Osteoblast (primary cell): ENCODE results near the gene AP5Z1. TPM values are rescaled to one million over a fixed set of nuclear protein-coding genes. Genes with fewer than 3 reads are reported as not detected.

Experiments
- DNase-seq: peaks from one replicate; pipeline ENCODE4 v3.0.0; 2011; ENCODE audit warnings: low spot score, mixed read lengths; ENCODE audit not compliant: insufficient read length; ENCODE audit errors: missing footprints
- H2AFZ ChIP-seq: 2 replicates; pipeline ENCODE4 v1.6.0; 2011; ENCODE audit warnings: mild to moderate bottlenecking, low read length
- H3K27ac ChIP-seq: 2 replicates; pipeline ENCODE4 v1.5.1; 2011; ENCODE audit warnings: mild to moderate bottlenecking, low read depth, low read length, moderate library complexity
- H3K27me3 ChIP-seq: 2 replicates; pipeline ENCODE4 v1.6.0; 2012; ENCODE audit warnings: mild to moderate bottlenecking, control low read depth, inconsistent platforms, low read length, moderate library complexity; ENCODE audit not compliant: insufficient read depth
- H3K36me3 ChIP-seq: 2 replicates; pipeline ENCODE4 v1.5.1; 2011; ENCODE audit warnings: mild to moderate bottlenecking, low read length, control low read depth, moderate library complexity; ENCODE audit not compliant: insufficient read depth
- H3K4me1 ChIP-seq: 2 replicates; pipeline ENCODE4 v1.5.1; 2011; ENCODE audit warnings: mild to moderate bottlenecking, low read length, control low read depth, moderate library complexity; ENCODE audit not compliant: insufficient read depth
- H3K4me2 ChIP-seq: 2 replicates; pipeline ENCODE4 v1.6.0; 2011; ENCODE audit warnings: mild to moderate bottlenecking, low read length; ENCODE audit not compliant: insufficient read depth
- H3K4me3 ChIP-seq: fragments of 200-600 bp; sonication (generic); 3 replicates; pipeline ENCODE4 v1.5.1; 2012; ENCODE audit warnings: mild to moderate bottlenecking, low read length, inconsistent platforms; ENCODE audit not compliant: insufficient read depth
- H3K79me2 ChIP-seq: 2 replicates; pipeline ENCODE4 v1.6.0; 2012; ENCODE audit warnings: mild to moderate bottlenecking, low read length, control low read depth, inconsistent platforms; ENCODE audit not compliant: insufficient read depth
- H3K9me3 ChIP-seq: 2 replicates; pipeline ENCODE4 v1.5.1; 2011; ENCODE audit warnings: low read depth, low read length, control low read depth
- H4K20me1 ChIP-seq: 2 replicates; pipeline ENCODE4 v1.6.0; 2012; ENCODE audit warnings: mild to moderate bottlenecking, low read length, control low read depth; ENCODE audit not compliant: insufficient read depth
- CTCF ChIP-seq: IDR thresholded peaks from 2 replicates; pipeline ENCODE4 v1.5.1; 2011; ENCODE audit warnings: mild to moderate bottlenecking, low read depth, low read length, moderate library complexity; ENCODE audit errors: extremely low read depth
- small RNA-seq: library from RNA; depleted of rRNA; stranded (forward); fragments of <200 nt; gene quantifications from one replicate; pipeline ENCODE3, GENCODE V24; 2012
- total RNA-seq: library from RNA; depleted of rRNA; stranded (reverse); fragments of >200 nt; gene quantifications from 2 replicates; pipeline ENCODE4 v1.2.3, GENCODE V29; 2012

AP5Z1 gene
- total RNA-seq, 1 donor: 73.1 TPM

GRCh38 chr7:4838626-4839334 lies 63.4 kb downstream of the AP5Z1 start:
- no peak for TF ChIP-seq CTCF
- Histone ChIP-seq H4K20me1 (no peaks in the 10 kb centered on the region), H3K9me3 (no peaks in the 10 kb centered on the region), H3K36me3 (no peaks in the 10 kb centered on the region), H3K4me2 (no peak overlapping the region), H3K4me3 (no peak overlapping the region), H2AFZ (no peak overlapping the region), H3K27ac (no peak overlapping the region), H3K4me1 (no peaks in the 10 kb centered on the region), H3K79me2 (no peaks in the 10 kb centered on the region), H3K27me3 (no peaks in the 10 kb centered on the region)
- no peak for DNase-seq

- Histone ChIP-seq H3K9me3 (no peaks in the 10 kb centered on the region), H3K4me1 (no peaks in the 10 kb centered on the region), H3K27ac (no peak overlapping the region), H2AFZ (no peak overlapping the region), H3K27me3 (no peaks in the 10 kb centered on the region), H3K36me3 (no peaks in the 10 kb centered on the region), H3K79me2 (no peaks in the 10 kb centered on the region), H4K20me1 (no peaks in the 10 kb centered on the region), H3K4me2 (no peak overlapping the region), H3K4me3 (no peak overlapping the region)
- no peak for TF ChIP-seq CTCF
- no peak for DNase-seq
Measured at GRCh38 chr7:4840079-4840501, 64.7 kb downstream of the AP5Z1 start.

Small RNA genes lying within 50 kb of the gene (small RNA-seq; reads per million reads assigned to genes)
- not detected for gene MIR4656
- not detected for gene RF00019

Other genes starting within 250 kb of the AP5Z1 start
- gene FOXK1, start 93.3 kb upstream of the AP5Z1 start, total RNA-seq: 26.2 and 31.8 TPM in 2 replicates
- under 0.01 and 0.36 TPM in 2 replicates for gene PAPOLB, start 86.4 kb downstream of the AP5Z1 start, total RNA-seq
- gene RADIL, start 108.1 kb downstream of the AP5Z1 start, total RNA-seq: 0.29 and 1.1 TPM in 2 replicates
- not detected in 2 replicates for gene MMD2, start 183.6 kb downstream of the AP5Z1 start, total RNA-seq